H1 (cell line): ENCODE data around the gene CCDC124. TPM values are rescaled to one million over a fixed set of nuclear protein-coding genes. Genes with fewer than 3 reads are reported as not detected.
A peak's percentile ranks its signal among the peaks of the same experiment; 100 is the strongest.

ENCODE experiments used
- CTCF ChIA-PET: fragments of 300-600 bp; sonication (Branson Sonifier 250); formaldehyde crosslinking; loops from one replicate; lab custom pipeline; 2021; ENCODE audit not compliant: partially characterized antibody; lab: Charles Lee
- POLR2A ChIA-PET: fragments of 300-600 bp; sonication (Branson Sonifier 250); formaldehyde crosslinking; loops from one replicate; lab custom pipeline; 2021; ENCODE audit warnings: inconsistent platforms; ENCODE audit not compliant: partially characterized antibody; lab: Charles Lee
- DNase-seq, 2 experiments: peaks; one replicate each; pipeline versions ENCODE4 v3.0.0 to v3.0.0-alpha.2; 2010 to 2022; ENCODE audit warnings: low spot score in 2 of 2, low read depth in 1 of 2, mixed read lengths in 1 of 2
- FAIRE-seq: peaks from 2 replicates; lab custom pipeline; 2011; peaks lifted over from hg19 to GRCh38; lab: Jason Lieb, UNC
- H2AFZ ChIP-seq: 2 replicates; pipeline ENCODE4 v1.8.1; 2012; ENCODE audit warnings: low read length, inconsistent platforms
- H2AK5ac ChIP-seq: 2 replicates; pipeline ENCODE4 v1.6.1; 2013; ENCODE audit warnings: low read depth, low read length
- H2BK120ac ChIP-seq: replicated peaks from 2 replicates; pipeline ENCODE3; 2013; ENCODE audit warnings: low read depth, low read length, inconsistent platforms
- H2BK12ac ChIP-seq: 2 replicates; pipeline ENCODE4 v1.6.1; 2013; ENCODE audit warnings: low read depth, low read length
- H2BK15ac ChIP-seq: 2 replicates; pipeline ENCODE4 v1.6.1; 2013; ENCODE audit warnings: low read length
- H2BK20ac ChIP-seq: 2 replicates; pipeline ENCODE4 v1.6.1; 2013; ENCODE audit warnings: low read length
- H2BK5ac ChIP-seq: 2 replicates; pipeline ENCODE4 v1.6.1; 2013; ENCODE audit warnings: low read depth, low read length
- H3K14ac ChIP-seq: 2 replicates; pipeline ENCODE4 v1.6.1; 2013; ENCODE audit warnings: inconsistent platforms; ENCODE audit not compliant: insufficient read length
- H3K18ac ChIP-seq: 2 replicates; pipeline ENCODE4 v1.6.1; 2013; ENCODE audit warnings: low read length; ENCODE audit errors: extremely low read depth
- H3K23ac ChIP-seq: 2 replicates; pipeline ENCODE4 v1.6.1; 2013; ENCODE audit warnings: inconsistent platforms; ENCODE audit not compliant: insufficient read length
- H3K23me2 ChIP-seq: 2 replicates; pipeline ENCODE4 v1.6.1; 2013; ENCODE audit warnings: low read depth, low read length
- H3K27ac ChIP-seq: 2 replicates; pipeline ENCODE4 v1.6.1; 2011; ENCODE audit warnings: low read depth, low read length, inconsistent platforms
- H3K27me3 ChIP-seq, 4 experiments: replicated peaks in 1 of 4; 1 replicate in 1 of 4; 2 replicates in 3 of 4; pipeline versions ENCODE4 v1.6.1 to v1.8.1; 2011 to 2013; ENCODE audit warnings: low read length in 3 of 4, mild to moderate bottlenecking in 3 of 4, inconsistent platforms in 2 of 4, mixed read lengths in 2 of 4, moderate library complexity in 1 of 4; ENCODE audit not compliant: control insufficient read depth in 3 of 4, insufficient read depth in 3 of 4; ENCODE audit errors: extremely low read depth in 1 of 4
- H3K36me3 ChIP-seq, 4 experiments: 2 replicates each; pipeline versions ENCODE4 v1.6.1 to v1.8.1; 2011 to 2013; ENCODE audit warnings: mild to moderate bottlenecking in 4 of 4, low read length in 3 of 4, moderate library complexity in 2 of 4, control low read depth in 1 of 4, inconsistent platforms in 1 of 4; ENCODE audit not compliant: insufficient read depth in 4 of 4, control insufficient read depth in 2 of 4
- H3K4ac ChIP-seq: replicated peaks from 2 replicates; pipeline ENCODE3; 2013; ENCODE audit warnings: low read length, low read depth, mixed read lengths, inconsistent platforms; ENCODE audit not compliant: insufficient read length
- H3K4me1 ChIP-seq, 4 experiments: replicated peaks in 1 of 4; 1 replicate in 1 of 4; 2 replicates in 3 of 4; pipeline versions ENCODE4 v1.6.1 to v1.8.1; 2011 to 2013; ENCODE audit warnings: low read length in 3 of 4, inconsistent platforms in 2 of 4, mixed read lengths in 1 of 4; ENCODE audit not compliant: insufficient read depth in 4 of 4, control insufficient read depth in 3 of 4
- H3K4me2 ChIP-seq, 2 experiments: 2 replicates each; pipeline versions ENCODE4 v1.6.1 to v1.8.1; 2011 to 2013; ENCODE audit warnings: low read depth in 2 of 2, low read length in 2 of 2, control low read depth in 1 of 2, inconsistent platforms in 1 of 2, mild to moderate bottlenecking in 1 of 2; ENCODE audit not compliant: insufficient read depth in 1 of 2
- H3K4me3 ChIP-seq, 4 experiments: fragments of 200-600, 300-600 bp in 1 of 4; sonication (generic), shearing (Covaris generic), sonication (Bioruptor Twin) in 1 of 4; 2 replicates each; pipeline versions ENCODE4 v1.5.1 to v1.8.1; 2011 to 2016; ENCODE audit warnings: low read length in 4 of 4, low read depth in 3 of 4, control low read depth in 2 of 4, inconsistent platforms in 2 of 4, mild to moderate bottlenecking in 2 of 4, mixed read lengths in 1 of 4, moderate library complexity in 1 of 4; ENCODE audit not compliant: insufficient read depth in 2 of 4; ENCODE audit errors: extremely low read depth in 1 of 4
- H3K56ac ChIP-seq: replicated peaks from 2 replicates; pipeline ENCODE3; 2013; ENCODE audit warnings: low read depth, mild to moderate bottlenecking, mixed read lengths, low read length, inconsistent platforms; ENCODE audit not compliant: insufficient read length
- H3K79me1 ChIP-seq: 2 replicates; pipeline ENCODE4 v1.6.1; 2013; ENCODE audit warnings: low read depth, low read length, control low read depth
- H3K79me2 ChIP-seq, 2 experiments: 2 replicates each; pipeline versions ENCODE4 v1.6.1 to v1.8.1; 2012 to 2013; ENCODE audit warnings: low read length in 2 of 2, mild to moderate bottlenecking in 2 of 2, inconsistent platforms in 1 of 2; ENCODE audit not compliant: insufficient read depth in 2 of 2, control insufficient read depth in 1 of 2
- H3K9ac ChIP-seq, 4 experiments: replicated peaks in 1 of 4; 1 replicate in 1 of 4; 2 replicates in 3 of 4; pipeline versions ENCODE4 v1.6.1 to v1.8.1; 2011 to 2013; ENCODE audit warnings: low read depth in 3 of 4, low read length in 3 of 4, control low read depth in 2 of 4, mild to moderate bottlenecking in 2 of 4, moderate library complexity in 2 of 4, inconsistent platforms in 1 of 4; ENCODE audit errors: extremely low read depth in 1 of 4
- H3K9me3 ChIP-seq, 2 experiments: 2 replicates each; pipeline versions ENCODE4 v1.6.1 to v1.8.1; 2012 to 2013; ENCODE audit warnings: mild to moderate bottlenecking in 2 of 2, moderate library complexity in 2 of 2, control low read depth in 1 of 2, inconsistent platforms in 1 of 2, low read depth in 1 of 2, low read length in 1 of 2, mixed read lengths in 1 of 2; ENCODE audit not compliant: insufficient read depth in 2 of 2
- H4K20me1 ChIP-seq, 2 experiments: replicated peaks in 1 of 2; 2 replicates each; pipeline versions ENCODE3 to v1.8.1; 2011 to 2013; ENCODE audit warnings: inconsistent platforms in 2 of 2, low read length in 2 of 2, mild to moderate bottlenecking in 1 of 2; ENCODE audit not compliant: insufficient read depth in 2 of 2, control insufficient read depth in 1 of 2
- H4K5ac ChIP-seq: 2 replicates; pipeline ENCODE4 v1.6.1; 2013; ENCODE audit warnings: low read length, low read depth, mixed read lengths, inconsistent platforms; ENCODE audit not compliant: insufficient read length
- H4K8ac ChIP-seq: 2 replicates; pipeline ENCODE4 v1.8.0; 2013; ENCODE audit warnings: mild to moderate bottlenecking, moderate library complexity, low read length, inconsistent platforms; ENCODE audit not compliant: insufficient read depth; ENCODE audit errors: extremely low read depth
- H4K91ac ChIP-seq: replicated peaks from 2 replicates; pipeline ENCODE3; 2013; ENCODE audit warnings: low read length, mixed read lengths, inconsistent platforms; ENCODE audit not compliant: insufficient read length
- GTF2F1 ChIP-seq: IDR thresholded peaks from 2 replicates; pipeline ENCODE4 v1.6.1; 2012; ENCODE audit warnings: low read depth, low read length, improper control_type of control experiment, borderline replicate concordance
- POLR2A ChIP-seq, 2 experiments: IDR thresholded peaks; 1 replicate in 1 of 2; 2 replicates in 1 of 2; pipeline ENCODE4 v1.6.1; 2011; ENCODE audit warnings: low read depth in 2 of 2, low read length in 2 of 2, mild to moderate bottlenecking in 2 of 2; ENCODE audit errors: control extremely low read depth in 1 of 2
- SAP30 ChIP-seq: fragments of 300-600 bp; sonication (generic); IDR thresholded peaks from 2 replicates; pipeline ENCODE4 v1.7.1; 2012; ENCODE audit warnings: low read length, moderate library complexity, mild to moderate bottlenecking, inconsistent platforms; ENCODE audit not compliant: insufficient read depth, insufficient replicate concordance
- SIRT6 ChIP-seq: IDR thresholded peaks from one replicate; pipeline ENCODE4 v1.7.1; 2012; ENCODE audit warnings: low read length, inconsistent platforms
- SIX5 ChIP-seq: IDR thresholded peaks from 2 replicates; pipeline ENCODE4 v1.6.1; 2011; ENCODE audit warnings: mild to moderate bottlenecking, low read depth, low read length
- TAF7 ChIP-seq: optimal IDR thresholded peaks from 2 replicates; pipeline ENCODE3; 2011; ENCODE audit warnings: low read depth, mild to moderate bottlenecking, inconsistent platforms, low read length, moderate library complexity, borderline replicate concordance
- WGBS, 2 experiments: shearing (Covaris generic) in 1 of 2; methylation state at CpG; one replicate each; pipeline versions ENCODE4 v1.1.6 to v1.1.7; 2013 to 2015; ENCODE audit warnings: low lambda C conversion rate in 2 of 2, mixed read lengths in 2 of 2, inconsistent platforms in 1 of 2, low coverage in 1 of 2, missing lambda C conversion rate in 1 of 2; ENCODE audit not compliant: insufficient replicate concordance in 2 of 2, insufficient coverage in 1 of 2, insufficient read length in 1 of 2; ENCODE audit errors: extremely low coverage in 1 of 2, missing lambda C conversion rate in 1 of 2; 5-methylcytosine and 5-hydroxymethylcytosine counted together
- polyA plus RNA-seq, 7 experiments: library from polyadenylated mRNA; depleted of rRNA in 3 of 7; stranded (reverse) in 5 of 7; unstranded in 2 of 7; fragments of >200 nt in 5 of 7; fragments of 200-250 nt in 2 of 7; gene quantifications; 1 replicate in 5 of 7; 2 replicates in 1 of 7; 4 replicates in 1 of 7; pipeline versions ENCODE4 v1.2.1 to v1.2.3, GENCODE V29; 2011 to 2013; ENCODE audit warnings: missing spikeins in 2 of 7, mixed read lengths in 2 of 7
- total RNA-seq: library from RNA; stranded (reverse); fragmentation: NEBNext Ultra II Directional; extraction: Animal tissue kit (Norgen Biotek cat#: 25700); gene quantifications from 2 replicates; pipeline ENCODE4 v1.2.1, GENCODE V29; 2021

CCDC124 gene
- total and polyA plus RNA-seq, 2 of the 8 experiments (the other 6 are each of a cell fraction or from before 2014, with no cell fraction given) = 95.2 to 103 TPM

DNA sequence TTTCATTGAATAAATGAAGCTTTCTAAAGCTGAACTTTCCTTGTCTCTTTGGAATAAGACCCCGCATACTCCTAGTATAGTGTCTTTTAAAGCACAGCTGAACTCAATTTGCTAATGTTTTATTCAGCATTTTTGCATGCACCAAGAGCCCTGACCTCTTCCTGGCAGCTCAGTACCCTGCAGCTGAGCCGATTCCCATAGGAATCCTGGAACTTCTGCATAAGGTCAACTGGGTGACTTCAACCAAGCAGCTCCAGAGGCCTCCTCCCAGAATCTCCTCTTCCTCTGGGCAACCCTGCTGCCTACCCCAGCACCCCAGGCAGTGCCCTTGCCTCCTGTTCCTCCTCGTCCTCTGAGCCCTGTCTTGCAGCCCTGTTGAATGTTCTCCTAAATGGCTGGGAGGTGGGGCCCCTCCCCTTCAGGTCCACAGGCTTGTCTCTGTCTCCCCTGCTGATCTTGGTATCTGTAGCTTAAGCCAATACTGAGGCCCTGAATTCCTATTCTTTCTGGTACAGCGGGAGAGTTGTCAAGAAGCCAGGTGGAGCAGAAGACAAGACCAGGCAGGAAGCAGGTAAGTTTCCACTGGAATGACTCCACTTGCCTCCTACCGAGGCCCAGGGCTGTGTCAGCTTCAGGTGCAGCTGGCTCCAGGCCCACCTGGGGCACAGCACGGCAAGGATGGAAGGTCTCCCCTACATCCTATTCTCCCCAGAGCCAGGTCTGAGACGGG lies 23.6 kb upstream of the CCDC124 start:
- ChIA-PET CTCF (interaction anchor here (0.6 to 1.3 kb wide), 5 partner anchors 18 to 1007 kb away, joined by 3 to 6 read pairs (median 3); partner anchors contain the start of gene CCDC194), POLR2A (interaction anchor here (0.6 to 2.3 kb wide), 6 partner anchors 12 to 102 kb away, joined by 3 to 9 read pairs (median 4); partner anchors contain the start of gene CCDC124)
- Histone ChIP-seq H3K23me2 (no peaks in the 10 kb centered on the region), H3K4ac (no peak overlapping the region), H3K4me2 (0 out of 4 replicates have a peak overlapping the region, but pooled peaks of 1 of the 2 experiments have one; percentile 19), H3K4me3 (0 out of 8 replicates have a peak overlapping the region, but pooled peaks of 1 of the 4 experiments have one; percentile 10), H2BK12ac (no peak overlapping the region), H3K18ac (no peak overlapping the region; the same call in 1 of the 2 replicates), H3K36me3 (no peaks in the 10 kb centered on the region), H2BK15ac (no peak overlapping the region), H3K9ac (no peak overlapping the region), H3K23ac (no peak overlapping the region), H3K14ac (no peak overlapping the region), H4K20me1 (no peaks in the 10 kb centered on the region), H3K27me3 (no peaks in the 10 kb centered on the region), H4K91ac (peak overlapping the region; percentile 34), H3K4me1 (peaks cover 0 to 2% (median 0%) of the 10 kb centered on the region in 4 experiments; a peak in 3 of 7 replicates), H4K8ac (no peak overlapping the region), H3K27ac (no peak overlapping the region), H3K56ac (no peak overlapping the region), H2BK20ac (peak overlapping the region; percentile 72), H3K79me1 (no peaks in the 10 kb centered on the region), H3K79me2 (no peaks in the 10 kb centered on the region), H3K9me3 (peaks cover 7 to 13% of the 10 kb centered on the region in 2 experiments; a peak in 3 of 4 replicates), H2AK5ac (0 out of 2 replicates have a peak overlapping the region, but pooled peaks have one; percentile 53), H2AFZ (no peak overlapping the region), H2BK5ac (peak overlapping the region; percentile 77; the same call in 1 of the 2 replicates), H4K5ac (peak overlapping the region; percentile 18), H2BK120ac (no peak overlapping the region)
- FAIRE-seq (no peak), DNase-seq (peak in 1 of 2 experiments; percentile 47)
- WGBS, 2 experiments = 65% methylated on average over 7 of the region's 7 CpGs; no CpG with 5 or more reads in 1 of the 2 experiments
- TF ChIP-seq GTF2F1 (no peak), TAF7 (no peak), SIX5 (no peak), SAP30 (no peak), POLR2A (IDR thresholded peaks at IDR 0.05; ENCODE audit: control extremely low read depth in 1 of 2, low read depth in 2 of 2, low read length in 2 of 2) (no peak), SIRT6 (no peak)
